Measurements from ENCODE around the gene CCDC34. TPM values are rescaled to one million over a fixed set of nuclear protein-coding genes. Genes with fewer than 3 reads are reported as not detected.

The CCDC34 gene
- total RNA-seq (2014; rRNA removed; shearing (Covaris generic)): 7.1 and 10.1 TPM in 2 replicates

GRCh38 chr11:27362749-27363575 lies at the start of gene CCDC34:
CCDC34 (minus strand) TSS chr11:27363215; CDS start chr11:27363194, 21 bp downstream.
- peak; percentile 98 for DNase-seq (ENCODE audit: low spot score)

GRCh38 chr11:27412192-27412691 lies 49.2 kb upstream of the CCDC34 start:
- DNase-seq (ENCODE audit: low spot score): no peak

DNA sequence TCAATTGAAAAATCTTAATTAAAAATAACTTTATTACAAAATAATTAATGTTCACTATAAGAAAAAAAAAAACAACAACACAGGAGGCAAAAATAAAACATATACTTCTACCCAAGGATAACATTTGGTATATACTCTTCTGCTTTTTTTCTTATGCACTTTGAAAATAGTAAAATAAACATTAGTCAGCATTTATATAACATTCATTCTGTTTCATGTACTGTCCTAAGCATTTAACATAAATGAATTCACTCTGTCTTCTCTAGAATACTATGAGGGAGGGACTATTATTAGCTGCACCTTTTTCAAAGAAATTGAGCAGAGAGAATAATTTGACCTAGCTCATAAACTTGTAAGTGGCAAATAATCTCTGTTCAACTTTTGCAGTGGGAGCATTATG lies 48.3 kb upstream of the CCDC34 start:
- no peak for DNase-seq (ENCODE audit: low spot score)

DNA sequence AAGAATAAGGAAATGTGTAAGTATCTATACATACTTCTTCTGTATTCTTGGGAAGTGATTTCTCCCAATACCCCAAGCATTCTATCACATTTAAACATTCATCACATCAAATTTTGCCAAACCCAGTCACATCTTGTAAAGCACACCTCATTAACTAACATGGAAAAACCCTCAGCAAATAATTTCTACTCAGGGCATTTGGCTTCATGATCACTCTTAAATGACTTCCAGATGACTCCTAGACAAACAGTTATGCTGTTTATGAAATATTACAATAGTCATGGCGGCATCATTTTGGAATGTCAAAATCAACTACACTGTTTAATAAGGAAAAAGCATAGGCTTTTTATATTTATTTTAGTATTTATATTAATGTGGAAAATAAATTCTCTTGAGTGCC lies 47.3 kb upstream of the CCDC34 start:
- no peak for DNase-seq (ENCODE audit: low spot score)

- no peak for DNase-seq (ENCODE audit: low spot score)
These were observed 46.7 kb upstream of the CCDC34 start for GRCh38 chr11:27409742-27410141.

DNA sequence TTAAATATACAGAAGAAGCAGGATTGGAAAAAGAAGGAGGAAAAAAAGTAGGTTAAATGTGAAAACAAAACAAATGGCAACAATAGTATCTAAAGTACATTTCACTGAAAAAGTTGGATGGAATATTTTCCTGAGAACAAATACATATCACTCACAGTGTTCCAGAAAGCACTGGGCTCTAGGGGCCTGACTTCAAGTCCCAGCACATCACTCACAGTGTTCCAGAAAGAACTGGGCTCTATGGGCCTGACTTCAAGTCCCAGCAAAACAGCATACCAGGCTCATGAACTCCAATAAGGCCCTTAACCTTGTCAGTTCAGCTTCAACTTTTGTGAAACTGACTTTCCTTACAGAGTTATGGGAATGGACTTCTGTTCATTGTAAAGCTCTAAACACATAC lies 46.0 kb upstream of the CCDC34 start:
- DNase-seq (ENCODE audit: low spot score): no peak

DNA sequence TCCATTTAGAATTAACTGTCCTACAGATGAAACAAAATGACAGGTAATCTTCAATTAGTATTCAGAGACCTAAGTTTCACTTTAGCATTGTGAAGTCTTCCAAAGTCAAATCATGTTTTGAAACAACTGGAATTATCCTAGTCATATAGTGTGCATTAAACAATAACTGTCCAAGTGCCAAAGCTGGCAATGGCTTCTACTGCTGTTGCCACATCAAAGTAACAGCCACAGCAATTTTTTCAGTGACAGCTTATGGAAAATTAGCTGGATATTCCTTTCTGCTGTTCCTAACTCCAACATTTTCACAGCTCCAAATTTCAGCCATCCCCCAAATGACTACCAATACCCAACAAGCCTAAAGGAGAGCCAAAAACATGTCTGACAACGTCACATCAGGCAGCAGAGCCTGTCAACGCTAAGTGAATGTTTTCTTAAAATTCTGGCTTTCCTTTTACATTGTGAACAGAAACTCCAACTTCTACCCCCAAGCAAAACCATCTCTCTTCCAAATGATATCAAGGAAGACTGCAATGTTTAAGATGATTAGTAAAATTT lies 45.3 kb upstream of the CCDC34 start:
- no peak for DNase-seq (ENCODE audit: low spot score)

- DNase-seq (ENCODE audit: low spot score): no peak
These were observed 43.7 kb upstream of the CCDC34 start for GRCh38 chr11:27406498-27407354.

DNA sequence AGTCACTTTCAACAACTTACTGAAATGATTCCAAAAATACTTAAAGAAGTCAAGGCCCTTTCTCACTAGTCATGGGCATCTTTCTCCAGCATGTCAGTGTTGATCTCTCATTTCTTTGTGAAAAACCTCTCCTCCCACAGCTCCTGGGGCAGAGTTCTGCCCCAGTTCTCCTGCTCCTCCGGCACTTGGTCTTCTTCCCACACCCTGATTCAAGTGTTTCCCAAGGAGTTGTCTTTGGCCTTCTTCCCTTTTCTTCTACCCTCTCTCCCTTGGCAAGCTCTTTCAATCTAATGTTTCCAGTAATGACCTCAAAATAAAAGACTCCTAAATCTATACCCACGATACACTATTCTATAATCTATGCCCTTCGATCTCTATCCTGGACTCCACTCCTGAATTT lies 42.1 kb upstream of the CCDC34 start:
- no peak for DNase-seq (ENCODE audit: low spot score)

GRCh38 chr11:27404427-27404826 lies 41.4 kb upstream of the CCDC34 start:
- no peak for DNase-seq (ENCODE audit: low spot score)

- no peak for DNase-seq (ENCODE audit: low spot score)
These were observed 40.2 kb upstream of the CCDC34 start for GRCh38 chr11:27403195-27403594.

- DNase-seq (ENCODE audit: low spot score): no peak
These were observed 39.4 kb upstream of the CCDC34 start for GRCh38 chr11:27402450-27402849.

DNA sequence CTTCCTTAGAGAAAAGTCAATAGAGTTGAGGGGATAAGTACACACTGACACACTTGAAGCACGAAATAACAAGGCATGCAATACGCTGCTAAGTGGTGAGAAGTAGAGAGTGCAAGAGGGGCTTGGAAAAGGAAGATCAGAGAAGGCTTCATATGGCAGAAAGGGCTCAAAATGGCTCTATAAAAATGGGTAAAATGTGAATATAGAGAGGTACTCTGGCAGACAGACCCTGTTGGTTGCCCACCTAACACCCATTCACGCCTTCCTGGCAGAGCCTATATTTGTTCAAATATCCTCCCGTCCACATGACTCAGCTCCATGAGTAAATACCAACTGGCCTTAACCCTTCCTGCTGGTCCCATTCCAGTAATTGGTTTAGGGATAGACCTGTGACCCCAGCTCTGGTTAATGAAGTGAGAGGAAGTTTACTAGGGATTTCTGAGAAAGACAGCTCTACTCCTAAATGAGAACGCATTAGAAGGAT lies 38.9 kb upstream of the CCDC34 start:
- peak; percentile 93 for DNase-seq (ENCODE audit: low spot score)

DNA sequence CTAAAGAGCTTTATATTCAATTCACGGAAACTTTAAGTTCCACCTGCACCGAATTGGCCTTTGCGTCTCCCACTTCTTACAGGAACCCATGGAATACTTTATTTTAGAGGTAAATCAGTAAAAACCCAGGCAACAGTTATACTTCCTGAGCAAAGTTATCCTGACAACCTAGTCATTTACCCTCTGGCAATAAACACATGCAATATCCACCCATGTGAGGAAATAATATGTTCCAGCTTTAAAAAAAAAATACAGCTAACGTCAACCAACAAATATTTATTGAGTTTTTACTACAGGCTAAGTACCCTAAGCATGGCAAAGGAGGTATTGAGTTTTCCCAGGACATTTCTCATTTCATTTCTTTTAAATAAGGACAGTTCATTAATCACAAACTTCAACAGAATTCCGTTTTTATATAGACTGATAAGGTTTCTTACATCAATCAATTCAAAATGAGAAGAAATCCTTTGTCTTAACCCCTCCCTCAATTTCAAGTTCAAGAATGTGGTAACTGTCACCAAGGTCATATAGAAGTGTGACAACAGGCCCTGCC lies 38.3 kb upstream of the CCDC34 start:
- DNase-seq (ENCODE audit: low spot score): peak; percentile 14

GRCh38 chr11:27398400-27398770 lies 35.4 kb upstream of the CCDC34 start:
- no peak for DNase-seq (ENCODE audit: low spot score)

DNA sequence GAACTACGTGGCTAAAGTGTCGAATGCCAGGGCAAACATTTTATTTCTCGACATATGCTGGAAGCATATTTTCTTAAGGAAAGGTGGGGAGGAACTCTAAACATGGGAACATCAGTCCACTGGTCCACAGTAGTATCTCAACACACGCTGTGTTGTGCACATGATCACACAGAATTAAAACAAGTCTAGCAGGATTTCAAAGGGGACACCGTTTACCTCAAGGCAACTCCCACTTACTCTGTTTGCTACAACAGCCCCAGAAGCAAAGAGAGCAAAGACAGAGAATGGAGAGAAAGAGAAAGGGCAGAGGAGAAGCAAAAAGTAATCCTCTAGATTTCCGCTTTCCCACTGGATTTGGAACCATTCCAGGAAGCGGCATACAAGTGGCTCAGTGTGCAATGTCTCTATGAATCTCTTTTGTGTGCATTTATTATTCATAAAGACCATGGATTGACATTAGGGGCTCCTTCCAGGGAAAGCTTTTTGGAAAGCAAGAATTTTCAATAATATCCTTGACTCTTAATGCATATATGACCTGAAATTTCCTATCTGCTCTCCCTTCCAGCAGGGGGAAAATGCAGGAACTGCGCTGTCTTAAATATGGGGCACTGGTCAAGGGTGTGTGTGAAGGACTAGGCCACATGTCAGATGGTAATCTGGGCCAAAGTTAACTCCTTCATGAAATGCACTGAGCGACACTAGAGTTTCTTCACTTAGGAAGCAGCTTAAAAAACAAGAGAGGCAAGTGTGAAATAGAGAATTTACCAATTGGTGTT lies 34.8 kb upstream of the CCDC34 start:
- DNase-seq (ENCODE audit: low spot score): peak; percentile 50

DNA sequence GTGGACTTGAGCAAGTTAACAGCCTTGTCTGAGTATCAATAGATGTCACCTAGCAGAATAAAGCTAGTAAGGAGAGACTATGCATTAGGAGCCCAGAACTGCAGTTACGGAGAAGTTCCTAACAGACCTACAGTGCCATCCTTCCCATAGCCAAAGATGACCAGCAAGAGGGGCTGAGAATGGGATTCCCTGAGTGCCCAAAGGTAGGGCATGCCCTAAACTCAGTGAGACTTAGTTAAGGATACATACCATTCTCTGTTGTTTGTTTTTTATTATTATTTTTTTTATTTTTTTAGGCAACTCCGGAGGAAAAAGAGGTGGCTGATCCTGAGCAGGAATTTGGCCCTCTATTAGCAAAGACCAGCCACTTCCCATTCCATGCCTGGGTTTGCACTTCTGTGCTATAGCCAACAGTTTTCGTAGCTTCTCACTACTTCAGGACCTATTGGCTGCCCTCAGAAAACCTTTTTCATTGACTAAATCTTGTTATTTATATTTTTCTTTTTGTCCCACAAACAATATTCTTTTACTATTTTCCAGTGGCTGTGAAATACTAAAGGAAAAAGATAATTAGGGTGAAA lies 33.3 kb upstream of the CCDC34 start:
- no peak for DNase-seq (ENCODE audit: low spot score)

- DNase-seq (ENCODE audit: low spot score): peak; percentile 93
These were observed 32.7 kb upstream of the CCDC34 start for GRCh38 chr11:27395556-27396258.

GRCh38 chr11:27394781-27395228 lies 31.8 kb upstream of the CCDC34 start:
- DNase-seq (ENCODE audit: low spot score): peak; percentile 24

All from HT-29 (cell line).